GM21529 (cell line): ENCODE data around the gene ADAMTS16.

Experiments used
- ATAC-seq: cut with Tn5 transposase; IDR thresholded peaks from one replicate; pipeline ENCODE4 v1.9.1; 2021; ENCODE audit not compliant: unreplicated experiment

Gene ADAMTS16

GRCh38 chr5:5220901-5221631 lies 80.9 kb downstream of the ADAMTS16 start:
- no peak for ATAC-seq

GRCh38 chr5:5221724-5222123 lies 81.6 kb downstream of the ADAMTS16 start:
- ATAC-seq, result no peak

- no peak for ATAC-seq
Observed at GRCh38 chr5:5231576-5231975, 91.4 kb downstream of the ADAMTS16 start.

- no peak for ATAC-seq
Observed at GRCh38 chr5:5234912-5235311, 94.8 kb downstream of the ADAMTS16 start.

GRCh38 chr5:5235685-5236084 lies 95.6 kb downstream of the ADAMTS16 start:
- ATAC-seq, result no peak

GRCh38 chr5:5239191-5239590 lies 99.1 kb downstream of the ADAMTS16 start:
- ATAC-seq, result no peak

- no peak for ATAC-seq
Observed at GRCh38 chr5:5240234-5240633, 100.1 kb downstream of the ADAMTS16 start.

- ATAC-seq, result no peak
Observed at GRCh38 chr5:5242056-5242455, 101.9 kb downstream of the ADAMTS16 start.

GRCh38 chr5:5246736-5247135 lies 106.6 kb downstream of the ADAMTS16 start:
- ATAC-seq, result no peak

- no peak for ATAC-seq
Observed at GRCh38 chr5:5250758-5251157, 110.6 kb downstream of the ADAMTS16 start.

- no peak for ATAC-seq
Observed at GRCh38 chr5:5252106-5252505, 112.0 kb downstream of the ADAMTS16 start.

GRCh38 chr5:5257353-5257752 lies 117.2 kb downstream of the ADAMTS16 start:
- no peak for ATAC-seq

- no peak for ATAC-seq
Observed at GRCh38 chr5:5258564-5258963, 118.4 kb downstream of the ADAMTS16 start.

GRCh38 chr5:5264727-5265126 lies 124.6 kb downstream of the ADAMTS16 start:
- no peak for ATAC-seq

- ATAC-seq, result no peak
Observed at GRCh38 chr5:5266297-5266696, 126.2 kb downstream of the ADAMTS16 start.

GRCh38 chr5:5270161-5270560 lies 130.0 kb downstream of the ADAMTS16 start:
- ATAC-seq, result no peak

GRCh38 chr5:5270958-5271785 lies 131.0 kb downstream of the ADAMTS16 start:
- ATAC-seq, result no peak

GRCh38 chr5:5271786-5272321 lies 131.7 kb downstream of the ADAMTS16 start:
- ATAC-seq, result no peak

- ATAC-seq, result no peak
Observed at GRCh38 chr5:5273398-5273797, 133.3 kb downstream of the ADAMTS16 start.

GRCh38 chr5:5273976-5274375 lies 133.8 kb downstream of the ADAMTS16 start:
- no peak for ATAC-seq

- ATAC-seq, result no peak
Observed at GRCh38 chr5:5275211-5275610, 135.1 kb downstream of the ADAMTS16 start.

- ATAC-seq, result no peak
Observed at GRCh38 chr5:5276430-5276829, 136.3 kb downstream of the ADAMTS16 start.
